Calu3 (cell line): ENCODE results near the gene TMEM170A. TPM values are rescaled to one million over a fixed set of nuclear protein-coding genes. Genes with fewer than 3 reads are reported as not detected.

Experiments used
- BruUV-seq: library from RNA; stranded (reverse); fragments of 400-500 nt; replicated peaks from 2 replicates; lab custom pipeline; 2021; lab: Mats Ljungman, UMichigan
- CTCF ChIA-PET: fragments of 300-600 bp; sonication (Branson Sonifier 250); formaldehyde crosslinking; loops from one replicate; lab custom pipeline; 2022; ENCODE audit warnings: antibody characterized with exemption; lab: Charles Lee
- DNase-seq: peaks from one replicate; pipeline ENCODE4 v3.0.0; 2022
- H3K27ac Mint-ChIP-seq: one replicate; pipeline ENCODE4 v1.8.0; 2022; ENCODE audit warnings: mixed read lengths; ENCODE audit not compliant: unreplicated experiment
- H3K27me3 Mint-ChIP-seq: one replicate; pipeline ENCODE4 v1.8.0; 2022; ENCODE audit warnings: mixed read lengths; ENCODE audit not compliant: unreplicated experiment
- H3K36me3 Mint-ChIP-seq: one replicate; pipeline ENCODE4 v1.8.0; 2022; ENCODE audit warnings: mild to moderate bottlenecking, moderate library complexity, mixed read lengths; ENCODE audit not compliant: insufficient read depth, unreplicated experiment
- H3K4me1 Mint-ChIP-seq: one replicate; pipeline ENCODE4 v1.8.0; 2022; ENCODE audit warnings: mild to moderate bottlenecking, low read depth, mixed read lengths; ENCODE audit not compliant: unreplicated experiment
- H3K4me3 Mint-ChIP-seq: one replicate; pipeline ENCODE4 v1.8.0; 2022; ENCODE audit warnings: mild to moderate bottlenecking, low read depth, moderate library complexity, mixed read lengths; ENCODE audit not compliant: unreplicated experiment
- H3K9me3 Mint-ChIP-seq: one replicate; pipeline ENCODE4 v1.8.0; 2022; ENCODE audit warnings: low read depth, mixed read lengths; ENCODE audit not compliant: unreplicated experiment
- CTCF ChIP-seq: fragments of 200-600 bp; IDR thresholded peaks from one replicate; pipeline ENCODE4 v1.8.0; 2022; ENCODE audit warnings: antibody characterized with exemption; ENCODE audit not compliant: unreplicated experiment
- intact Hi-C: fragments of 100-400 bp; cut with micrococcal nuclease; formaldehyde crosslinking; loops from one replicate; pipeline ENCODE4 v1.10.0; 2022; ENCODE audit not compliant: unreplicated experiment
- total RNA-seq: library from RNA; stranded (reverse); gene quantifications from 2 replicates; pipeline ENCODE4 v1.2.3, GENCODE V29; 2022

The TMEM170A gene
- total RNA-seq, 1 experiment from 2014 or later: 52.5 TPM

- peak; percentile 72 for DNase-seq
- intact Hi-C loops: no loop called here
- no peaks in the 10 kb centered on the region for H3K9me3 Mint-ChIP-seq
- TF ChIP-seq CTCF: no peak
- H3K4me3 Mint-ChIP-seq: peak overlapping the region; percentile 51
- H3K27ac Mint-ChIP-seq: peak overlapping the region; percentile 82
- CTCF ChIA-PET: interaction anchor here (0.6 to 2.2 kb wide), 7 partner anchors 12 to 140 kb away, joined by 3 to 14 read pairs (median 4); partner anchors contain the start of genes ADAT1 and CHST6
- no TSS peak for BruUV-seq
- peaks cover 7% of the 10 kb centered on the region for H3K36me3 Mint-ChIP-seq
- H3K4me1 Mint-ChIP-seq: peaks cover 45% of the 10 kb centered on the region
- peaks cover 4% of the 10 kb centered on the region for H3K27me3 Mint-ChIP-seq
These were observed 18.7 kb upstream of the TMEM170A start for GRCh38 chr16:75483222-75483621.

- peak overlapping the region; percentile 82 for H3K27ac Mint-ChIP-seq
- H3K36me3 Mint-ChIP-seq: peaks cover 7% of the 10 kb centered on the region
- TF ChIP-seq CTCF: no peak
- peak; percentile 26 for DNase-seq
- CTCF ChIA-PET: interaction anchor here (0.8 to 2.2 kb wide), 6 partner anchors 12 to 140 kb away, joined by 3 to 14 read pairs (median 4); partner anchors contain the start of genes ADAT1 and CHST6
- BruUV-seq: no TSS peak
- peaks cover 10% of the 10 kb centered on the region for H3K27me3 Mint-ChIP-seq
- H3K4me3 Mint-ChIP-seq: no peak overlapping the region
- intact Hi-C loops: no loop called here
- peaks cover 51% of the 10 kb centered on the region for H3K4me1 Mint-ChIP-seq
- no peaks in the 10 kb centered on the region for H3K9me3 Mint-ChIP-seq
These were observed 18.1 kb upstream of the TMEM170A start for GRCh38 chr16:75482434-75483205.

- Mint-ChIP-seq H3K36me3 (peaks cover 7% of the 10 kb centered on the region), H3K9me3 (no peaks in the 10 kb centered on the region), H3K27me3 (peaks cover 15% of the 10 kb centered on the region), H3K4me1 (peaks cover 49% of the 10 kb centered on the region), H3K27ac (no peak overlapping the region), H3K4me3 (no peak overlapping the region)
- no TSS peak for BruUV-seq
- DNase-seq: no peak
- intact Hi-C loops: no loop called here
- TF ChIP-seq CTCF: no peak
- CTCF ChIA-PET: no interaction called here
These were observed 17.0 kb upstream of the TMEM170A start for GRCh38 chr16:75481475-75481874.

GRCh38 chr16:75479421-75479990 is 15.0 kb upstream of the TMEM170A start:
- TF ChIP-seq CTCF: no peak
- peaks cover 7% of the 10 kb centered on the region for H3K36me3 Mint-ChIP-seq
- H3K9me3 Mint-ChIP-seq: no peaks in the 10 kb centered on the region
- BruUV-seq: no TSS peak
- no peak overlapping the region for H3K4me3 Mint-ChIP-seq
- no peak overlapping the region for H3K27ac Mint-ChIP-seq
- no peak for DNase-seq
- intact Hi-C loops: no loop called here
- H3K4me1 Mint-ChIP-seq: peaks cover 30% of the 10 kb centered on the region
- H3K27me3 Mint-ChIP-seq: peaks cover 15% of the 10 kb centered on the region
- CTCF ChIA-PET: no interaction called here
